K562 (cell line): ENCODE data around the gene NEU1. TPM values are rescaled to one million over a fixed set of nuclear protein-coding genes. Genes with fewer than 3 reads are reported as not detected.
A peak's percentile ranks its signal among the peaks of the same experiment; 100 is the strongest.

Experiments used
- ARNT ChIP-seq, 2 experiments: fragments of 450-650 bp; IDR thresholded peaks; 2 replicates each; pipeline ENCODE4 v1.6.1; 2016; ENCODE audit warnings: mild to moderate bottlenecking in 1 of 2
- ELF4 ChIP-seq: fragments of 450-650 bp; formaldehyde crosslinking; IDR thresholded peaks from 2 replicates; pipeline ENCODE4 v1.4.0; 2022; ENCODE audit warnings: missing genetic modification characterization
- ETV1 ChIP-seq: fragments of 450-650 bp; conservative IDR thresholded peaks from 2 replicates; pipeline ENCODE4 v1.6.1; 2016; ENCODE audit warnings: missing genetic modification characterization, control low read depth, low read depth, missing compliant biosample characterization
- GMEB1 ChIP-seq: fragments of 250-450 bp; sonication (Bioruptor Pico); IDR thresholded peaks from 2 replicates; pipeline ENCODE4 v1.4.0; 2020; ENCODE audit warnings: mild to moderate bottlenecking
- MCM7 ChIP-seq, 2 experiments: fragments of 450-650 bp; IDR thresholded peaks; 2 replicates each; pipeline ENCODE4 v1.6.1; 2016 to 2018
- NELFE ChIP-seq: IDR thresholded peaks from 2 replicates; pipeline ENCODE4 v1.6.1; 2011; ENCODE audit warnings: mild to moderate bottlenecking; ENCODE audit not compliant: insufficient read depth, insufficient read length
- PATZ1 ChIP-seq: fragments of 250-450 bp; sonication (Bioruptor Pico); IDR thresholded peaks from 2 replicates; pipeline ENCODE4 v1.5.0; 2020; ENCODE audit warnings: mild to moderate bottlenecking, borderline replicate concordance
- RCOR1 ChIP-seq, 2 experiments: IDR thresholded peaks; 2 replicates each; pipeline ENCODE4 v1.6.1; 2012; ENCODE audit warnings: low read depth in 2 of 2, low read length in 2 of 2, borderline replicate concordance in 1 of 2, improper control_type of control experiment in 1 of 2
- SIN3A ChIP-seq, 2 experiments: fragments of 150-350 bp in 1 of 2; IDR thresholded peaks; 2 replicates each; pipeline ENCODE4 v1.6.1; 2011 to 2016; ENCODE audit warnings: borderline replicate concordance in 2 of 2, low read depth in 2 of 2, low read length in 2 of 2, mild to moderate bottlenecking in 2 of 2, moderate library complexity in 2 of 2; ENCODE audit not compliant: control insufficient read depth in 1 of 2
- TEAD1 ChIP-seq, 2 experiments: fragments of 450-650 bp in 1 of 2; sonication (generic) in 1 of 2; formaldehyde crosslinking; IDR thresholded peaks; 2 replicates each; pipeline versions ENCODE4 v1.4.0 to v1.8.0; 2020 to 2022; ENCODE audit warnings: mild to moderate bottlenecking in 2 of 2, missing genetic modification reagents in 1 of 2
- ZC3H11A ChIP-seq: IDR thresholded peaks from 2 replicates; pipeline ENCODE4 v1.6.1; 2012; ENCODE audit warnings: low read depth, low read length, improper control_type of control experiment
- ZFP1 ChIP-seq: fragments of 450-650 bp; formaldehyde crosslinking; IDR thresholded peaks from 2 replicates; pipeline ENCODE4 v1.4.0; 2020; ENCODE audit warnings: mild to moderate bottlenecking, mixed read lengths
- ZNF263 ChIP-seq: sonication (generic); formaldehyde crosslinking; IDR thresholded peaks from 2 replicates; pipeline ENCODE4 v1.8.0; 2022; ENCODE audit warnings: mild to moderate bottlenecking, missing genetic modification reagents, borderline replicate concordance
- ZNF407 ChIP-seq: fragments of 450-650 bp; IDR thresholded peaks from 2 replicates; pipeline ENCODE4 v1.6.1; 2016; ENCODE audit warnings: low read depth
- ZNF57 ChIP-seq: fragments of 450-650 bp; formaldehyde crosslinking; IDR thresholded peaks from 2 replicates; pipeline ENCODE4 v1.4.0; 2020; ENCODE audit warnings: mild to moderate bottlenecking, moderate library complexity
- polyA plus RNA-seq, 8 experiments: library from polyadenylated mRNA; depleted of rRNA in 4 of 8; stranded (reverse) in 5 of 8; unstranded in 3 of 8; fragments of >200 nt; fragmentation: Nextera tagmentation in 2 of 8; fragmentation: Illumina TruSeq in 1 of 8; extraction: Ambion mirVana in 2 of 8; extraction: Trizol in 1 of 8; gene quantifications; 2 replicates each; pipeline versions ENCODE4 v1.2.1 to v1.2.3, GENCODE V29; 2011 to 2014; ENCODE audit warnings: inconsistent platforms in 1 of 8, missing spikeins in 1 of 8
- total RNA-seq, 7 experiments: library from RNA; depleted of rRNA in 6 of 7; stranded (reverse); fragments of >200 nt in 6 of 7; fragmentation: Illumina TruSeq in 2 of 7; extraction: Trizol in 2 of 7; gene quantifications; 2 replicates each; pipeline versions ENCODE4 v1.2.1 to v1.2.3, GENCODE V29; 2011 to 2021; ENCODE audit warnings: low replicate concordance in 1 of 7

NEU1 gene
- total and polyA plus RNA-seq, 9 of the 15 experiments (the other 6 are each of a cell fraction or from before 2014, with no cell fraction given), result 14.8 to 67.8 (median 51.0) TPM

- TF ChIP-seq NELFE (peak; percentile 98), TEAD1 (CRISPR knock-in tag; IDR thresholded peaks at IDR 0.05) (peak; percentile 59 to 91; a peak in 3 of 4 replicates), ZNF407 (no peak), ZFP1 (CRISPR knock-in tag) (peak; percentile 73; the same call in 1 of the 2 replicates), ARNT (IDR thresholded peaks at IDR 0.05) (no peak), ETV1 (peak; percentile 86), ELF4 (CRISPR knock-in tag) (peak; percentile 77; the same call in 1 of the 2 replicates), ZC3H11A (0 out of 2 replicates have a peak, but pooled peaks have one; percentile 90), ZNF263 (CRISPR knock-in tag) (no peak), SIN3A (IDR thresholded peaks at IDR 0.05; ENCODE audit: borderline replicate concordance in 2 of 2, control insufficient read depth in 1 of 2, low read depth in 2 of 2, low read length in 2 of 2) (peak; percentile 85 to 96), PATZ1 (CRISPR knock-in tag) (no peak), ZNF57 (no peak; the same call in 1 of the 2 replicates), GMEB1 (CRISPR knock-in tag) (no peak), MCM7 (IDR thresholded peaks at IDR 0.05) (no peak; a peak in 1 of 4 replicates), RCOR1 (IDR thresholded peaks at IDR 0.05; ENCODE audit: borderline replicate concordance in 1 of 2, low read depth in 2 of 2, low read length in 2 of 2) (no peak; a peak in 1 of 4 replicates)
Observed at GRCh38 chr6:31815025-31815838, 47.4 kb downstream of the NEU1 start, which contains the start of the genes HSPA1A and HSPA1L (continued).
